ENCODE measurements around the gene ABCA12.

ABCA12 gene

GRCh38 chr2:215110918-215111317, 27.5 kb downstream of the ABCA12 start:
- no peak for DNase-seq

- DNase-seq: no peak
These were observed 31.0 kb downstream of the ABCA12 start for GRCh38 chr2:215107216-215108056.

DNA sequence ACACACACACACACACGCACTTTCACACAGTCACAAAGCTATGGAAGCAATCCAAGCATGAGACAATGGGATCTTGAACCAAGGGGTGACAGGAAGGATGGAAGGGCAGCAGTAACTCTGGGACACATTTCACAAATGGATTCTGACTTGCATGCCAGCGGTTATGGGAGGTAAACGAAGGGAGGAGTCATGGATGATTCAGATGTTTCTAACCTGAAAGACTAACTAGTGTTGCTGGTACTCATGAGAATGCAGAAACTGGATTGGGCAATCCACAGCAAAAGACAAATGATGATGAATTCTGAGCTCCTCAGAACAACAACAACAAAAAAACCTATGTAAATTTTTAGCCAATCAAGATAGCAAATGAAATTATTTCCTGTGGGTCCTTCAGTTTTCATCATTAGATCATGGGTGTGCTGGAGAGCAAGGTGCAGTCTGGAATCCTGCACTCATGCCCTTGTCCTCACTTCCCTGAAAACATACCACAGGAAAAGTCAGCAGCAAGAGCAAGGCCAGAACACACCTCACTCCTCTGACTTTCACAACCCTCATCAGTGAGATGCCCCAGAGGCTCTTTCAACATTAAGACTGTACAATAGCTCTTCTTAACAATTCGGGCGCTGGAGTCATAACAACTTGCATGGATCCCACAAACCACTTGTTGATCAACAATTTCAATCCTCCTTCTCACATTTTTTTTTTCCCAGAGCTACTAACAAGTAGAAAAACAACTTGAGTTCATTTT, 32.6 kb downstream of the ABCA12 start:
- no peak for DNase-seq

DNA sequence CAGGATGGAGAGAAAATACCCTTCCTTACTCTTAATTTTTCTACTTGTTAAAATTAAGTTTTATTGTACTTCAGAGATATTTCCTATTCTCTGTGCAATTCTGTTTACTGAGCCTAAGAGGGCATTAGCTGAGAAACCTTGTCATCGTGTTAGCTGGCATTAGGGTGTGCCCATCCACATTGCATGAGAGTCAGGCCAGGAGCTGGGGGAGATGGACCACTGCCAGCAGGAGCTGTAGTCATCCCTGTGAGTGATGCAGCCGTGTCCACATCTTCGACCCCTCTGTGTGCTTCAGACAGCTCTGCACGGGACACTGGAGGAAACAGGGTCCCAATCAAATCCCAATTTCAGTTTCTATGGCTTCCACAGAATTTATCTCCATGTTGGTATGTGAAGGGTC, 34.2 kb downstream of the ABCA12 start:
- DNase-seq: no peak

DNA sequence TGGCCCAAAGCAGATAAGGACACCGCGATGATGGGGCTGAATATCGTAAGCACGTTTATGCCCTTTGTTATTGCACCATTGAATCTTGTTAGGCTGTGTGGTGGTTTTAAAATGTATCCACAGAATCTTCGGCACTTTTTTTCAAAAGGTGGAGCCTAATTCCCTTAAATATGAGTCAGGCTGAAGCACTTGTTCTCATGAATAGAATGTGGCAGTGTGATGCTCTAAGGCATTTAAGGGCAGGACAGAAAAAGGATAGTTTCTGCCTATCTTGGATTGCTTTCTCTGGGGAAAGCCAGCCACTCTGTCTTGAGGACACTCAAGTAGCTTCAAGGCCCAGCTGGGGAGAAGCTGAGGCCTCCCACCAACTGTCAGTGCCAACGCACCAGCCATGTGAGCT, 39.6 kb downstream of the ABCA12 start:
- no peak for DNase-seq

GRCh38 chr2:215084080-215084479, 54.3 kb downstream of the ABCA12 start:
- no peak for DNase-seq

GRCh38 chr2:215083146-215083545, 55.3 kb downstream of the ABCA12 start:
- DNase-seq: no peak

- DNase-seq: no peak
These were observed 56.0 kb downstream of the ABCA12 start for GRCh38 chr2:215082446-215082845.

DNA sequence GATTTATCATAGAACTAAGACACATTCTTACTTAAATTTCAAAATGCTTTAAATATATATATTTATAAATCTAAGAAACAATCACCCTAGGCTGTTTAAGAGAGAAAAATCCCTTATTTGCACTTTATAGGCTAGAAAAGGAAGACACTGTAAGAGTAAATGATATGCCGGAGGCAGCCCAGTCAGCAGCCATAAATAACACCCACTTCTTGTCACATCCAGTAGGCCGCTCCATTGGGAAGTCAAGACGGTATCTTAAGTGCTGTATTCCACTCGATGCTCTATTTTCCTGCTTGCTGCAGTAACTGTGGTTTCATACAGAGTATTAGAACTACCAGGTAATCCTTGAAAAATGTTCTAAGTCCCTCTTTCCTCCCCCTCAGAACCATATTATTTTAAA, 57.9 kb downstream of the ABCA12 start:
- DNase-seq: no peak

GRCh38 chr2:215071676-215072075, 66.8 kb downstream of the ABCA12 start:
- DNase-seq: no peak

DNA sequence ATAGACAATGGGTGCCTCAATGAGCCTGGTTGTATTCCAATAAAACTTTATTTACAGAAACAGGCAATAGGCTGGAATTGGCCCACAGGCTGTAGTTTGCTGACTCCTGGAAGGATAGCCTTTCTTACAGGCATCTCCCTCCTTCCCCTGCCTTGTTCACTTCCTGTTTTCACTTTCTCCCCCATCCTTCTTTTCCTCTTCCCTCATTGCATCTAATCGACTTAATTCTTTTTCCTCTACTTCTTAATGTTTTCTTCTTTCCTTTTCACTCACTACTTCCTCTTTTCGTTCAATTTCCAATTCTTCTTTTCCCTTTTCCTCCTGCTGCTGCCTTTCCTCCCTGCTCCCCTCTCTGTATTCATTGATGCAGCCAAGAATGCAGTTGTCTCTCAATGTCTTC, 70.0 kb downstream of the ABCA12 start:
- no peak for DNase-seq

GRCh38 chr2:215066124-215066523, 72.3 kb downstream of the ABCA12 start:
- no peak for DNase-seq

DNA sequence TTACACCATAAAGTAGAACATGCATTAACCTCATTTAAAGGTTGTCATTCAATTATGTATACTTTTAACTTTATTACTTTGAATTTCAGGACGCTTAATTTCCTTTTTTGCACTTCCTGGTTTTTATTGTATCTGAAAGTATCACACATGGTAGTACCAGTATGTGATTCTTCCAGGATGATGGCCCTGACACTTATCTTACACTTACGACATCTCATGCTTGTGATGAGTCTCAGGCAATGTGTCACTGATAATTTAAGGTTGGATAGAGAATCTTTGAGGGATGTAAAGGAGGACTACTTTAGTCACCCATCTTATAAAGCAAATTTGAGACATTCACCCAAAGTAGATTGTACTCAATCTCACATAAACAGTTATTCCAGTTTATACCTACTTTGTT, 74.9 kb downstream of the ABCA12 start:
- no peak for DNase-seq

GRCh38 chr2:215060861-215061536, 77.4 kb downstream of the ABCA12 start:
- DNase-seq: no peak

- no peak for DNase-seq
These were observed 78.7 kb downstream of the ABCA12 start for GRCh38 chr2:215059724-215060123.

GRCh38 chr2:215055891-215056290, 82.5 kb downstream of the ABCA12 start:
- no peak for DNase-seq

DNA sequence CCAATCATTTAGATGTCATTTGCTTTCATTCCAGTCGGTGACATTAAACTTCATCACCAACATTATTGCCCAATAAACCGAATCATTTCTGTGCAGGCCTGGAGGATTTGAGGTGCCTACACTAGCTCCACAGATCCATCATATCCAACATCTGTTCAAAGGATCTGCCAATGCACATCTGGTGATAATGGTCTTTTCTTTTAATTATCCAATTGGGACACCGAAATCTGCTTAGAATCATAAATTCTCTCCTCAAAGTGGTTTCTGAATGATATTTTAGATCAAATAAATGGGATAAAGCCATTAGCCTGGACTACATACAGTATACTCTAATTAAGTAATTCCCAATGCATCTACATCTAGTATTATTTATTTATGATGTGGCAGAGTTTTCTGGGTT, 85.6 kb downstream of the ABCA12 start:
- no peak for DNase-seq

DNA sequence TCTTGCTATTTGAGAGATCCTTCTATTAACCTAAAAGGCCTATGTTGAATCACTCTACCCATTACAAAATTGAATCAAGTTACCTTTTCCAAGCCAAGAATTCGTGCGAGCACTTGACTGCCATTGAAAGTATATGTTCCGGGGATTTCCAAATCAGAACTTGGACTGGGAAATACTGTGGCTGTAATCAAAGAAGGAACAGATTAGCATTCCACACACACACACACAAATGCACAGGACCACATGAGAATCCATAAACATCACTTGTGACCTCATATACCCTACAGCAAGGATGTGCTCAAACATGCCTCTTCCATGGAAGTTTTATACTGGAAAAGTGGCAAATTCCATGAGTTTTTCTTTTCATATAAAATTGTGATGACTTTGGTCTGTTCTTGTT, 86.0 kb downstream of the ABCA12 start:
- no peak for DNase-seq

- DNase-seq: no peak
These were observed 89.1 kb downstream of the ABCA12 start for GRCh38 chr2:215049341-215049740.

DNA sequence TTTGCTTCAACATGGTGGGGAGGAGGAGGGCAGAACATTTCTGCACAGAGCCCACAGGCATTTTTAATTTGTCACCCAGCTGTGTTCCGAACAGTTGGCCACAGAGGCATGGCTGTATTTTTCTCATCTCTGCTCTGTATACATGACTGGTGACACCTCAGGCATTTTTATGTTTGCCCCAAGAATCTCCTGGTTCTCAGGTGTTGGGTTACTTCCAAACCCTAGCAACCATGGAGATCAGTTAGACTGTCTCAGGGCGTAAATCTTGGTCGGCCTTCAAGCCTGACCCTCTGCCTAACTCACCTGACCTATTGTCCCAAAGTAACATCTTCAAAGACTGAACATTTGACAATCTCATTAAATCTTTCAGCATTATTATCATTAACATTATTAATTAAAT, 100.0 kb downstream of the ABCA12 start:
- DNase-seq: no peak

GRCh38 chr2:215036314-215036713, 102.1 kb downstream of the ABCA12 start:
- DNase-seq: no peak

- no peak for DNase-seq
These were observed 104.3 kb downstream of the ABCA12 start for GRCh38 chr2:215034154-215034553.

DNA sequence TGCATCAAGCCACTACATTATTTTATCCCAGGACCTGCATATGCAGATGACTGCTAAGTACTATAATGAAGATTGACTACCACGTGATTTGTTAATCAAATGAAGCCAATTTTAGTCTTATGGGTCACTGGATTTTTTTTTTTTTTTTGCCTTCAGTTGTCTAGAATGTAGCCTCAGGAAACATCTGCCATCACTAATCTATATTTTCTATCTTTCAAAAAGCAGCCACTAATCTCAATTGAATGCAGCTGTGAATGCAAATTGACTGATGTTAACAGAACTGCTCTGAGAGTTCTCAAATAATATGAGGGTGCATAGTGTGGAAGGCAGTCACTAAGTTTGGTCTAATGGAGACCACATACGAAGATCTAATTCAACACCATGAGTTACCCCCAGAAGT, 106.3 kb downstream of the ABCA12 start:
- no peak for DNase-seq

DNA sequence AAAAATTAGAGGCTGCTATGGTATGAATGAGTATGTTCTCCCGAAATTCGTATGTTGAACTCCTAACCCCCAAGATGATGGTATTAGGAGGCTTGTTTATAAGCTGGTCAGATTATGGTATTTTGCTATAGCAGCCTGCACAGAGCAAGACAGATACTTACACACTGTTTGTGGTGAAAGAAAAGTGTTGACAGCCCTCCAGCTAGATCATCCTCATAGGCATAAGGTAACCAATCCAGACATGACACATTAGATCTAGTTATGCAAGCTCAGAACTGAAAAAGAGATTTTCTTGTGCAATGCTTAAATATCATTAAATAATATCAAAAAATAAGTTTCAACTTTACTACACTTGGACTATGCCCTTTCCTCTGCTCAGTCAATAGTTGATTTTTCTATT, 107.1 kb downstream of the ABCA12 start:
- DNase-seq: no peak
